PC-9 (cell line): ENCODE data around the gene MAGEA2. TPM values are rescaled to one million over a fixed set of nuclear protein-coding genes. Genes with fewer than 3 reads are reported as not detected.
"Not testable (repeated sequence)": the region's sequence is repeated elsewhere in the genome, so short reads cannot be mapped to it uniquely, and the experiment has no call there.

Experiments
- BruUV-seq: library from RNA; stranded (reverse); fragments of 400-500 nt; replicated peaks from 2 replicates; lab custom pipeline; 2021; lab: Mats Ljungman, UMichigan
- CTCF ChIA-PET: fragments of 300-600 bp; sonication (Branson Sonifier 250); formaldehyde crosslinking; loops from one replicate; lab custom pipeline; 2022; ENCODE audit warnings: antibody characterized with exemption; lab: Charles Lee
- POLR2A ChIA-PET: fragments of 300-600 bp; sonication (Branson Sonifier 250); formaldehyde crosslinking; loops from one replicate; lab custom pipeline; 2022; ENCODE audit warnings: antibody characterized with exemption; ENCODE audit not compliant: unreplicated experiment; lab: Charles Lee
- DNase-seq, 2 experiments: peaks; one replicate each; pipeline versions ENCODE4 v3.0.0 to v3.0.0-alpha.2; 2015 to 2022; ENCODE audit warnings: mixed read lengths in 1 of 2
- H2AFZ ChIP-seq: fragments of 200-600 bp; sonication (generic); 2 replicates; pipeline ENCODE4 v1.8.1; 2017; ENCODE audit warnings: antibody characterized with exemption
- H3F3A ChIP-seq: fragments of 200-600 bp; sonication (generic); 2 replicates; pipeline ENCODE4 v1.8.1; 2017; ENCODE audit warnings: antibody characterized with exemption, mild to moderate bottlenecking, low read depth; ENCODE audit not compliant: insufficient read depth
- H3K27ac ChIP-seq: fragments of 200-600 bp; sonication (generic); 2 replicates; pipeline ENCODE4 v1.6.1; 2016; ENCODE audit warnings: mixed run types
- H3K27me3 ChIP-seq: fragments of 200-600 bp; sonication (generic); 2 replicates; pipeline ENCODE4 v1.6.1; 2016; ENCODE audit warnings: low read depth, mixed run types; ENCODE audit not compliant: insufficient read depth
- H3K36me3 ChIP-seq: fragments of 200-600 bp; sonication (generic); 2 replicates; pipeline ENCODE4 v1.6.1; 2016; ENCODE audit warnings: low read depth, mixed run types
- H3K4me1 ChIP-seq: fragments of 200-600 bp; sonication (generic); replicated peaks from 2 replicates; pipeline ENCODE4 v1.6.1; 2016; ENCODE audit warnings: mixed run types; ENCODE audit not compliant: insufficient read depth
- H3K4me2 ChIP-seq: fragments of 200-600 bp; sonication (generic); 2 replicates; pipeline ENCODE4 v1.6.1; 2017; ENCODE audit warnings: mixed run types
- H3K4me3 ChIP-seq: fragments of 200-600 bp; sonication (generic); 2 replicates; pipeline ENCODE4 v1.6.1; 2016; ENCODE audit warnings: mixed run types
- H3K79me2 ChIP-seq: fragments of 200-600 bp; sonication (generic); 2 replicates; pipeline ENCODE4 v1.6.1; 2017; ENCODE audit warnings: low read depth, mixed run types
- H3K9me2 ChIP-seq: fragments of 200-600 bp; sonication (generic); 2 replicates; pipeline ENCODE4 v1.8.1; 2017; ENCODE audit warnings: mild to moderate bottlenecking; ENCODE audit not compliant: insufficient read depth
- H3K9me3 ChIP-seq: fragments of 200-600 bp; sonication (generic); 2 replicates; pipeline ENCODE4 v1.8.1; 2016; ENCODE audit warnings: low read depth; ENCODE audit not compliant: insufficient read depth
- H4K20me1 ChIP-seq: fragments of 200-600 bp; sonication (generic); 2 replicates; pipeline ENCODE4 v1.8.1; 2017; ENCODE audit not compliant: insufficient read depth
- EZH2 ChIP-seq: fragments of 200-600 bp; sonication (generic); IDR thresholded peaks from 2 replicates; pipeline ENCODE4 v1.8.0; 2017; ENCODE audit warnings: antibody characterized with exemption, low read depth
- intact Hi-C: fragments of 100-400 bp; cut with micrococcal nuclease; formaldehyde crosslinking; loops from one replicate; pipeline ENCODE4 v1.10.0; 2022; ENCODE audit not compliant: unreplicated experiment
- total RNA-seq: library from RNA; stranded (reverse); gene quantifications from 2 replicates; pipeline ENCODE4 v1.2.3, GENCODE V29; 2021
- TF ChIP-seq, protein P1 (sequence below): fragments of 200-600 bp; sonication (generic); conservative IDR thresholded peaks from 2 replicates; pipeline ENCODE4 v1.6.1; 2017; ENCODE audit warnings: mixed run types, antibody characterized with exemption, mild to moderate bottlenecking, moderate library complexity

MAGEA2 gene
- total RNA-seq, 1 experiment from 2014 or later = 18.7 TPM

DNA sequence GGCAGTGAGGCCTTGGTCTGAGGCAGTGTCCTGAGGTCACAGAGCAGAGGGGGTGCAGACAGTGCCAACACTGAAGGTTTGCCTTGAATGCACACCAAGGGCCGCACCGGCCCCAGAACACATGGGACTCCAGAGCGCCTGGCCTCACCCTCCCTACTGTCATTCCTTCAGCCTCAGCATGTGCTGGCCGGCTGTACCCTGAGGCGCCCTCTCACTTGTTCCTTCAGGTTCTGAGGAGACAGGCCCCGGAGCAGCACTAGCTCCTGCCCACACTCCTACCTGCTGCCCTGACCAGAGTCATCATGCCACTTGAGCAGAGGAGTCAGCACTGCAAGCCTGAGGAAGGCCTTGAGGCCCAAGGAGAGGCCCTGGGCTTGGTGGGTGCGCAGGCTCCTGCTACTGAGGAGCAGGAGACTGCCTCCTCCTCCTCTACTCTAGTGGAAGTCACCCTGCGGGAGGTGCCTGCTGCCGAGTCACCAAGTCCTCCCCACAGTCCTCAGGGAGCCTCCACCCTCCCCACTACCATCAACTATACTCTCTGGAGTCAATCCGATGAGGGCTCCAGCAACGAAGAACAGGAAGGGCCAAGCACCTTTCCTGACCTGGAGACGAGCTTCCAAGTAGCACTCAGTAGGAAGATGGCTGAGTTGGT lies 17.7 kb downstream of the MAGEA2 start:
- DNase-seq = no peak
- Histone ChIP-seq H4K20me1 (peaks cover 4% of the 10 kb centered on the region; the same call in 1 of the 2 replicates), H3K27ac (no peak overlapping the region), H3K4me3 (no peak overlapping the region), H3K27me3 (no peaks in the 10 kb centered on the region; the same call in 1 of the 2 replicates), H2AFZ (no peak overlapping the region), H3F3A (0 out of 2 replicates have a peak, but pooled peaks cover 2% of the 10 kb centered on the region), H3K36me3 (0 out of 2 replicates have a peak, but pooled peaks cover 3% of the 10 kb centered on the region), H3K4me2 (no peak overlapping the region), H3K4me1 (peaks cover 10% of the 10 kb centered on the region; the same call in 1 of the 2 replicates), H3K79me2 (peaks cover 43% of the 10 kb centered on the region), H3K9me3 (no peaks in the 10 kb centered on the region), H3K9me2 (no peaks in the 10 kb centered on the region)
- ChIA-PET POLR2A (no interaction called here), CTCF (no interaction called here)
- TF ChIP-seq EZH2 = no peak
- TF ChIP-seq, protein P1, sequence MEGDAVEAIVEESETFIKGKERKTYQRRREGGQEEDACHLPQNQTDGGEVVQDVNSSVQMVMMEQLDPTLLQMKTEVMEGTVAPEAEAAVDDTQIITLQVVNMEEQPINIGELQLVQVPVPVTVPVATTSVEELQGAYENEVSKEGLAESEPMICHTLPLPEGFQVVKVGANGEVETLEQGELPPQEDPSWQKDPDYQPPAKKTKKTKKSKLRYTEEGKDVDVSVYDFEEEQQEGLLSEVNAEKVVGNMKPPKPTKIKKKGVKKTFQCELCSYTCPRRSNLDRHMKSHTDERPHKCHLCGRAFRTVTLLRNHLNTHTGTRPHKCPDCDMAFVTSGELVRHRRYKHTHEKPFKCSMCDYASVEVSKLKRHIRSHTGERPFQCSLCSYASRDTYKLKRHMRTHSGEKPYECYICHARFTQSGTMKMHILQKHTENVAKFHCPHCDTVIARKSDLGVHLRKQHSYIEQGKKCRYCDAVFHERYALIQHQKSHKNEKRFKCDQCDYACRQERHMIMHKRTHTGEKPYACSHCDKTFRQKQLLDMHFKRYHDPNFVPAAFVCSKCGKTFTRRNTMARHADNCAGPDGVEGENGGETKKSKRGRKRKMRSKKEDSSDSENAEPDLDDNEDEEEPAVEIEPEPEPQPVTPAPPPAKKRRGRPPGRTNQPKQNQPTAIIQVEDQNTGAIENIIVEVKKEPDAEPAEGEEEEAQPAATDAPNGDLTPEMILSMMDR = no peak
- BruUV-seq = no TSS peak
- intact Hi-C loops = no loop called here

DNA sequence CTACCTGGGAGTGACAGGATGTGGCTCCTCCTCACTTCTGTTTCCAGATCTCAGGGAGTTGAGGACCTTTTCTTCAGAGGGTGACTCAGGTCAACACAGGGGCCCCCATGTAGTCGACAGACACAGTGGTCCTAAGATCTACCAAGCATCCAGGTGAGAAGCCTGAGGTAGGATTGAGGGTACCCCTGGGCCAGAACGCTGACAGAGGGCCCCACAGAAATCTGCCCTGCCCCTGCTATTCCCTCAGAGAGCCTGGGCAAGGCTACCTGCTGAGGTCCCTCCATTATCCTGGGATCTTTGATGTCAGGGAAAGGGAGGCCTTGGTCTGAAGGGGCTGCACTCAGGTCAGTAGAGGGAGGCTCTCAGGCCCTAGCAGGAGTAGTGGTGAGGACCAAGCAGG lies 18.5 kb downstream of the MAGEA2 start:
- peaks cover 10% of the 10 kb centered on the region; the same call in 1 of the 2 replicates for H3K4me1 ChIP-seq
- ChIA-PET CTCF (no interaction called here), POLR2A (no interaction called here)
- peak overlapping the region; percentile 62; the same call in 1 of the 2 replicates for H3K4me3 ChIP-seq
- no peak overlapping the region for H3K27ac ChIP-seq
- peak overlapping the region; percentile 71 for H3K4me2 ChIP-seq
- no peaks in the 10 kb centered on the region for H3K9me2 ChIP-seq
- H3K79me2 ChIP-seq = peaks cover 43% of the 10 kb centered on the region
- BruUV-seq = no TSS peak
- H4K20me1 ChIP-seq = peaks cover 4% of the 10 kb centered on the region; the same call in 1 of the 2 replicates
- no peaks in the 10 kb centered on the region; the same call in 1 of the 2 replicates for H3K27me3 ChIP-seq
- intact Hi-C loops = no loop called here
- H2AFZ ChIP-seq = no peak overlapping the region
- no peak for DNase-seq
- TF ChIP-seq EZH2 = no peak
- TF ChIP-seq, protein P1 = no peak
- no peaks in the 10 kb centered on the region for H3F3A ChIP-seq
- 0 out of 2 replicates have a peak, but pooled peaks cover 3% of the 10 kb centered on the region for H3K36me3 ChIP-seq
- H3K9me3 ChIP-seq = no peaks in the 10 kb centered on the region

DNA sequence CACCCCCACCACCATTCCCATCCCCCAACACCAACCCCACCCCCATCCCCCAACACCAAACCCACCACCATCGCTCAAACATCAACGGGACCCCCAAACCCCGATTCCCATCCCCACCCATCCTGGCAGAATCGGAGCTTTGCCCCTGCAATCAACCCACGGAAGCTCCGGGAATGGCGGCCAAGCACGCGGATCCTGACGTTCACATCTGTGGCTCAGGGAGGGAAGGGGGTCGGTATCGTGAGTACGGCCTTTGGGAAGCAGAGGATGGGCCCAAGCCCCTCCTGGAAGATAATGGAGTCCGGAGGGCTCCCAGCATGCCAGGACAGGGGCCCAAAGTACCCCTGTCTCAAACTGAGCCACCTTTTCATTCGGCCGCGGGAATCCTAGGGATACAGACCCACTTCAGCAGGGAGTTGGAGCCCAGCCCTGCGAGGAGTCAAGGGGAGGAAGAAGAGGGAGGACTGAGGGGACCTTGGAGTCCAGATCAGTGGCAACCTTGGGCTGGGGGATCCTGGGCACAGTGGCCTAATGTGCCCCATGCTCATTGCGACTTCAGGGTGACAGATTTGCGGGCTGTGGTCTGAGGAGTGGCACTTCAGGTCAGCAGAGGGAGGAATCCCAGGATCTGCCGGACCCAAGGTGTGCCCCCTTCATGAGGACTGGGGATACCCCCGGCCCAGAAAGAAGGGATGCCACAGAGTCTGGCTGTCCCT lies 19.3 kb downstream of the MAGEA2 start:
- Histone ChIP-seq H3K4me2 (peak overlapping the region; percentile 71), H3K27ac (peak overlapping the region; percentile 37; the same call in 1 of the 2 replicates), H3K4me3 (peak overlapping the region; percentile 62), H3K79me2 (peaks cover 43% of the 10 kb centered on the region), H3K4me1 (peaks cover 10% of the 10 kb centered on the region; the same call in 1 of the 2 replicates)
- H3K27me3 ChIP-seq, H2AFZ ChIP-seq, H3K36me3 ChIP-seq, H3K9me2 ChIP-seq, H3F3A ChIP-seq, DNase-seq, H4K20me1 ChIP-seq, CTCF ChIA-PET, POLR2A ChIA-PET, intact Hi-C loops, H3K9me3 ChIP-seq: not testable (repeated sequence)
- TSS peak; percentile 63 for BruUV-seq
